ENCODE data around the gene PARP3.

The PARP3 gene

DNA sequence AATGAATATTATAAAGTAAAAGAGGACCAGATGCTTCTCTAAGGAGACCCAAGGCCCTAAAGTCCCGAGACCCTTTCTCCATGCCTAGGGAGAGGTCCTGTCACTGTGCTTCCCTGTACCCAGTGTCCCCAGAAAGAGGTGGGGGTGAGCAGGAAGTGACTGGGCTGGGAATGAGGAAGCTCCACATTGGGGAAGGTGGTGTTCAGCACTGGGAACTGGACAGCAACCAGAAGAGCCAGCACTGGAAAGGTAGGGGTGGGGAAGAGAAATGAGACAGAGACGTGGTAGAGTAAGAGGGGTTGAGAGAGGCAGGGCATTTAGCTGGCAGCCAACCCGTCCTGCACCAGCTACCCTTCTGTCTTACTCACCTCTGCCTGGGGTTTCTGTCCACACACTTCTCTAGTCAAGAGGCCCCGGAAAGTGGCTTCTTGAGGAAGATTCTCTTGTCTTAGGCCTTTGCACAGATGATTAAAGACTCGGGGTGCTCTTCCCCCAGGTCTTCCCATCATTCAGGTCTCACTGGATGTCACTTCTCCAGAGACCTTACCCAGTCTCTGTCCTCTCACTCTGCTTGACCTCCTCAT is 12.7 kb upstream of the PARP3 start:
- no peak for DNase-seq (ENCODE audit: insufficient read length, low spot score)
- FAIRE-seq, result no peak
- TF ChIP-seq, protein P1, sequence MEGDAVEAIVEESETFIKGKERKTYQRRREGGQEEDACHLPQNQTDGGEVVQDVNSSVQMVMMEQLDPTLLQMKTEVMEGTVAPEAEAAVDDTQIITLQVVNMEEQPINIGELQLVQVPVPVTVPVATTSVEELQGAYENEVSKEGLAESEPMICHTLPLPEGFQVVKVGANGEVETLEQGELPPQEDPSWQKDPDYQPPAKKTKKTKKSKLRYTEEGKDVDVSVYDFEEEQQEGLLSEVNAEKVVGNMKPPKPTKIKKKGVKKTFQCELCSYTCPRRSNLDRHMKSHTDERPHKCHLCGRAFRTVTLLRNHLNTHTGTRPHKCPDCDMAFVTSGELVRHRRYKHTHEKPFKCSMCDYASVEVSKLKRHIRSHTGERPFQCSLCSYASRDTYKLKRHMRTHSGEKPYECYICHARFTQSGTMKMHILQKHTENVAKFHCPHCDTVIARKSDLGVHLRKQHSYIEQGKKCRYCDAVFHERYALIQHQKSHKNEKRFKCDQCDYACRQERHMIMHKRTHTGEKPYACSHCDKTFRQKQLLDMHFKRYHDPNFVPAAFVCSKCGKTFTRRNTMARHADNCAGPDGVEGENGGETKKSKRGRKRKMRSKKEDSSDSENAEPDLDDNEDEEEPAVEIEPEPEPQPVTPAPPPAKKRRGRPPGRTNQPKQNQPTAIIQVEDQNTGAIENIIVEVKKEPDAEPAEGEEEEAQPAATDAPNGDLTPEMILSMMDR (IDR thresholded peaks at IDR 0.05; ENCODE audit: insufficient read depth, missing control alignments), result no peak

GRCh38 chr3:51930439-51930838 is 11.7 kb upstream of the PARP3 start:
- TF ChIP-seq, protein P1 (IDR thresholded peaks at IDR 0.05; ENCODE audit: insufficient read depth, missing control alignments), result no peak
- FAIRE-seq (no peak), DNase-seq (ENCODE audit: insufficient read length, low spot score) (no peak)

DNA sequence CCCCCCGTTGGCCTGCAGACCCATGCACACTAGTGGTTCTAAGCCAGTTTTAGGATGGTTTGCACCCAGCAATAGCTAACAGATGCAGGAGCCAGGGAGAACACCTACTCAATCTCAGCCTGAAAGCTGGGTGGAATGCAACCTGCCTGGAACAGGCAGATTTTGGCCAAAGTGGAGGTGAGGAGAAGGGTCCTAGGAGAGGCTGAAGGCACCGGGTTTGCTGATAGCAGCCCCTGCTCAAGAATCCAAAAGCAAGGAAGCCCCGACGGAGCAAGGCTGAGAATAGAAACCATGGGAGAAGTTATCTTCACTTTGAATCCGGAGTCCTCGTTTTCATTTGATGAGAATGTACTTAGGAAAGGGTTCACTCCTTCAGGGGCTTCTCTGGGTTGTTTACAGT is 10.4 kb upstream of the PARP3 start:
- TF ChIP-seq, protein P1 (IDR thresholded peaks at IDR 0.05; ENCODE audit: insufficient read depth, missing control alignments), result no peak
- FAIRE-seq (no peak), DNase-seq (ENCODE audit: insufficient read length, low spot score) (no peak)

DNA sequence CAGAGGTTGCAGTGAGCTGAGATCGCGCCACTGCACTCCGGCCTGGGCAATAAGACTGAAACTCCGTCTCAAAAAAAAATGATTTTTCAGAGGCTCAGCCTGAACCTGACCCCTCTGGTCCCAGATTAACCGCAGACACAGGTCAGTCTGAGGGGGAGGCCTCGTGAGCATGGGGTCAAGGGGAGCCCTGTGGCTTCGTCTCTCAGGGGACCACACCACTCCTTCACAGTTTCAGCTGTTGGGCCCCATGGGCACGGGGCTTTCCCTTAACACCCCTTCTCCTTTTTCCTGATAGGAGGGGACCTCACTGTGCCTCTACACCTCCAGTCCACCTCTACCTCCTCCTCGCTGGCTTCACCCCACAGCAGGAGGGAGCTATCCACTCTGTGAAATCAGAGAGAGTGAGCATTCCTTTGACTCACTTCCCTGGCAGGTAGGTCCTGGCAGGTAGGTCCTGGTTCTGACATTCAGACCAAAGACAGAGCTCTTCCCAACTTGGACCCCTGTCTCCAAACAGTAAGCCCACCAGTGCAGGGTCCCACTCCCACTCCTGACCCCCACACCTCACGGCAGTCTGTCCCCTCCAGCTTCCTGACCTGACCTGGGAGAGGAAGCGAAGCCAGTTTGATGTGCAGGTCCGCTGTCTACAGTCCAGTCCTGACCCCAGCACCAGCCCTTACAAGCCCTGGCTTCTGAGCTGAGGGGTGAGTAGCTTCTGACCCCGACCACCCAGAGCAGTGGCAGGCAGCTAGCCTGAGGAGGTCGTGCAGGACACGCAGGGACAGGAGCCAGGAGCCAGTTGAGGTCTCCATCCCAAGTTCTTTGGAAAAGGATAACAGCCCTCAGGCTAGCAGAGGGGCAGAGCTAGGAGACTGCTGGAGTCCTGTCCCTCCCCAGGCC is 9.4 kb upstream of the PARP3 start:
- TF ChIP-seq, protein P1 (IDR thresholded peaks at IDR 0.05; ENCODE audit: insufficient read depth, missing control alignments), result no peak
- FAIRE-seq (no peak), DNase-seq (ENCODE audit: insufficient read length, low spot score) (no peak)

- FAIRE-seq, result no peak
- TF ChIP-seq, protein P1 (IDR thresholded peaks at IDR 0.05; ENCODE audit: insufficient read depth, missing control alignments), result no peak
- DNase-seq (ENCODE audit: insufficient read length, low spot score), result peak; percentile 10
Observed at GRCh38 chr3:51933471-51934138, 8.6 kb upstream of the PARP3 start.

DNA sequence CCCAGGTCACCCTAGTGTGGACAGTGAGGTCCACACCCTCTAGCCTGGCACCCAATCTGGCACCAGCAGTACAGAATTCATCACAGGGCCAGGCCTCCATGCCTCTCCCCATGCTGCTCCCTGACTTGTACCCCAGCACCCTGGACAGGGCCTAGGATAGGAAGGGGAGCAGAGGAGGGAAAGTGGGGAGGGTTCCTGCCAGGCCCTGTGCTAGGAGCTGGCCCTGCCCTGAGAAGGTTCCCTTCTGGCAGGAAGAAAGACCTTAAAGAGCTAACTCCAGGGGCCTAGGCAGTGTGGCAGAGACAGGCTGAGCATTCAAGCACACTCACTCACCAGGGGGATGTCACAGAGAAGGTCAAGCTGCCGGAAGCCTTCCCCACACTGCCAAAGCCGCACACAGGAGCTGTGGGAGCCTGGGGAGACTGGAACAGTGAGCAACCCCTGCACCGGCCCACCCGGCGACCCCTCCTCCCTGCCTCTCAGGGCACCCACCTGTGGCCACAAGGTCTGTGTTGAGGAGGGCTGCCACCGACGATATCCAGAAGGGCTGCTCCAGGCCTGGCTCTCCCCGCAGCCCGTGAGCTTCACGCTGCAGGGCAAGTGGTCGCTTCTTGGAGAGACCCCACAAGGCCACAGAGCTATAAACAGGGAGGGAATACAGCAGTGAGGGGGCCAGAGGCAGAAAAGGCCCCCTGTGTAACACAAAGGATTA is 7.9 kb upstream of the PARP3 start:
- no peak for FAIRE-seq
- TF ChIP-seq, protein P1 (IDR thresholded peaks at IDR 0.05; ENCODE audit: insufficient read depth, missing control alignments), result no peak
- no peak for DNase-seq (ENCODE audit: insufficient read length, low spot score)

Measured in D721Med (cell line).